ENCODE measurements around the gene GRN. TPM values are rescaled to one million over a fixed set of nuclear protein-coding genes. Genes with fewer than 3 reads are reported as not detected.
A peak's percentile ranks its signal among the peaks of the same experiment; 100 is the strongest.
"Not testable (repeated sequence)": the region's sequence is repeated elsewhere in the genome, so short reads cannot be mapped to it uniquely, and the experiment has no call there.

The GRN gene
- total RNA-seq, 3 donors from 2014 or later: 166 to 372 (median 252) TPM

DNA sequence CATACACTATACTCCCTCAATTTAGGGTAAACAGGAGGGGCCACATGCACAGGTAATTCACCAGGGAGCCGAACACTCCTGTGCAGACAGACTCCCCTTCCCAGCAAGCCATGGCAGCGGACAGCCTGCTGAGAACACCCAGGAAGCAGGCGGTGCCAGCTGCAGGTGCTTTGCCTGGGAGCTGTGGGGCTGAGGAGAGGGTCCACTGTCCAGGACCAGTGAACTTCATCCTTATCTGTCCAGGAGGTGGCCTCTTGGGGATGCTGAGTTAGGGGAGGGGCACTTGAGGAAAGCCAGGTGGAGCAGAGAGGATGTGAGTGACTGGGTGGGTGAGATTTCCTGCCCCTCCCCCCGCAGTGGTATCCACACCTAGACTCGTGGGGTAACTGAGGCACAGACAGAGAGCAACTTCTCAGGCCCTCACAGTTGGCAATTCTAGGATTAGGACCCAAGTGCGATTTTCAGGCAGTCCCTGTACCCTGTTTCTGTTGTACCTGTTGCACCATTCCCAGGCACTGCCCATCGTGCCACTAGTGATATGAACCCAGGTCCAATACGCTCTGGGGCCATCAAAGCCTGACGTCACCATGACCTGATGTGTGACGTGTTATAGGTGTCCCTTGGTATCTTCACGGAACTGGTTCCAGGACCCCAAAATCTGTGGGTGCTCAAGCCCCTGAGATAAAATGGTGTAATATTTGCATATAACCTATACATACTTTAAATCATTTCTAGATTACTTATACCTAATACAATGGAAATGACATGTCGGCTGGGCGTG lies 1.2 kb downstream of the GRN start:
- Histone ChIP-seq H3K27ac (peak overlapping the region in 1 of 2 donors; percentile 81), H3K27me3 (no peaks in the 10 kb centered on the region), H3K9me3 (no peaks in the 10 kb centered on the region), H3K36me3 (no peaks in the 10 kb centered on the region), H3K4me3 (peak overlapping the region; percentile 68 to 84 (median 77)), H3K4me1 (no peaks in the 10 kb centered on the region)
- DNase-seq (ENCODE audit: low spot score in 2 of 2): no peak
- TF ChIP-seq POLR2A (IDR thresholded peaks at IDR 0.05): no peak
- no peak for TF ChIP-seq POLR2AphosphoS5 (IDR thresholded peaks at IDR 0.05)
- TF ChIP-seq, protein P1, sequence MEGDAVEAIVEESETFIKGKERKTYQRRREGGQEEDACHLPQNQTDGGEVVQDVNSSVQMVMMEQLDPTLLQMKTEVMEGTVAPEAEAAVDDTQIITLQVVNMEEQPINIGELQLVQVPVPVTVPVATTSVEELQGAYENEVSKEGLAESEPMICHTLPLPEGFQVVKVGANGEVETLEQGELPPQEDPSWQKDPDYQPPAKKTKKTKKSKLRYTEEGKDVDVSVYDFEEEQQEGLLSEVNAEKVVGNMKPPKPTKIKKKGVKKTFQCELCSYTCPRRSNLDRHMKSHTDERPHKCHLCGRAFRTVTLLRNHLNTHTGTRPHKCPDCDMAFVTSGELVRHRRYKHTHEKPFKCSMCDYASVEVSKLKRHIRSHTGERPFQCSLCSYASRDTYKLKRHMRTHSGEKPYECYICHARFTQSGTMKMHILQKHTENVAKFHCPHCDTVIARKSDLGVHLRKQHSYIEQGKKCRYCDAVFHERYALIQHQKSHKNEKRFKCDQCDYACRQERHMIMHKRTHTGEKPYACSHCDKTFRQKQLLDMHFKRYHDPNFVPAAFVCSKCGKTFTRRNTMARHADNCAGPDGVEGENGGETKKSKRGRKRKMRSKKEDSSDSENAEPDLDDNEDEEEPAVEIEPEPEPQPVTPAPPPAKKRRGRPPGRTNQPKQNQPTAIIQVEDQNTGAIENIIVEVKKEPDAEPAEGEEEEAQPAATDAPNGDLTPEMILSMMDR (IDR thresholded peaks at IDR 0.05): no peak
- intact Hi-C loops (cut with DNase I; ENCODE audit: low total_unique reads): no loop called here

DNA sequence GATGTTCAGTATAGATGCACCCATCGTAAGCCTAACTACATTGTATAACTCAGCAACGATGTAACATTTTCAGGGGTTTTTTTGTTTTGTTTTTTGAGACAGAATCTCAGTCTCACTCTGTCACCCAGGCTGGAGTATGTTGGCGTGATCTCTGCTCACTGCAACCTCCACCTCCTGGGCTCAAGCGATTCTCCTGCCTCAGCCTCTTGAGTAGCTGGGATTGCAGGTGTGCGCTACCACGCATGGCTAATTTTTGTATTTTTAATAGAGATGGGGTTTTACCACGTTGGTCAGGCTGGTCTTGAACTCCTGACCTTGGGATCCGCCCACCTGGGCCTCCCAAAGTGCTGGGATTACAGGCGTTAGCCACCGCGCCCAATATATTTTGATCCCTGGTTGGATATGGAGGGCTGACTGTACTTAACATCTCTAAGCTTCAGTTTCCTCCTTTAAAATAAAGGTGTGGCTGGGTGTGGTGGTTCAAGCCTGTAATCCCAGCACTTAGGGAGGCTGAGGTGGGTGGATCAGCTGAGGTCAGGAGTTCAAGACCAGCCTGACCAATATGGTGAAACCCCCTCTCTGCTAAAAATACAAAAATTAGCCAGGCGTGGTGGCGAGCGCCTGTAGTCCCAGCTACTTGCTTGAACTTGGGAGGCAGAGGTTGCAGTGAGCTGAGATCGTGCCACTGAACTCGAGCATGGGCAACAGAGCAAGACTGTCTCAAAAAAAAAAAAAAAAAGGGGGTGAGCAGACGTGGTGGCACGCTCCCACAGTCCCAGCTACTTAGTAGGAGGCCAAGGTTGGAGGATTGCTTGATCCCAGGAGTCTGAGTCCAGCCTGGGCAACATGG lies 2.3 kb downstream of the GRN start:
- intact Hi-C loops (cut with DNase I; ENCODE audit: low total_unique reads); H3K4me3 ChIP-seq; H3K27ac ChIP-seq: not testable (repeated sequence)

DNA sequence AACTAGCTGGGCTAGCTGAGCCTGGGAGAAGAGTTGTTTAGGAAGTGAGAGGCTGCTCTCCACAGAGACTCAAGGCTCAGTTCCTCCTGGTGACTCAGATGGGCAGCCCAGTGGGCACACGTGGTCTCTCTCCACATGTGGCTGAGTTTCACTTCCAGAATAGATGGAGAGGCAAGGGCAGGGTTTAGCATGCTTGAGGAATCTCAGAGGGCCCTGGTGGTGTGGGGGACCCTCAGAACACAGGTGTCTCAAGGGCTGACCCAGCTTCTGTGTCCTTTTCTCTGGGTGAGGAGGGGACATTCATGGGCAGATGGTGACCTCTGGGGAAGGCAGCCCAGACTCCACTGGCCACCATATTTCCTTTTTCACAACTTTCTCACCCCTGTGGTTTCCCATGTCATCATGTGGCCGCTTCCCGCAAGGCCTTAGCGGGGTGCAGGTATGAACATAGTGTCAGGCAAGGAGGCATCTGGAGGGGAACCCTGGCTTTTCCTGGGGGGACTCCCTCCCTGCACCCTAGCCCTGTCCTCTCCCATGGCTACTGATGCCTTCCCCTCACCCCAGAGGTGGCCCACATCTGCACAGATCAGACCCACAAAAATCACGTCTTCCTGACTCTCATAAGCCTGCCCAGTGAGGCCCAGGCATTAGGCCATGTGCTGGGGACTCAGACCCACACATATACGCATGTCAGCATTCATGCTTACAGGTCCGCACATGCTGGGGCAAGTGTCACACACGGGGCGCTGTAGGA lies 3.3 kb downstream of the GRN start:
- Histone ChIP-seq H3K4me3 (no peak overlapping the region), H3K4me1 (no peaks in the 10 kb centered on the region), H3K27me3 (no peaks in the 10 kb centered on the region), H3K36me3 (peaks cover 8% of the 10 kb centered on the region), H3K27ac (peak overlapping the region in 1 of 2 donors; percentile 6), H3K9me3 (no peaks in the 10 kb centered on the region)
- TF ChIP-seq POLR2A (IDR thresholded peaks at IDR 0.05) (no peak), POLR2AphosphoS5 (IDR thresholded peaks at IDR 0.05) (no peak)
- TF ChIP-seq, protein P1 (IDR thresholded peaks at IDR 0.05): no peak
- intact Hi-C loops (cut with DNase I; ENCODE audit: low total_unique reads): no loop called here
- DNase-seq (ENCODE audit: low spot score in 2 of 2): no peak

More for the DNA sequence above, 2.3 kb downstream of the GRN start:
- DNase-seq (ENCODE audit: low spot score in 2 of 2); H3K4me1 ChIP-seq; H3K9me3 ChIP-seq; H3K36me3 ChIP-seq; H3K27me3 ChIP-seq: not testable (repeated sequence)

DNA sequence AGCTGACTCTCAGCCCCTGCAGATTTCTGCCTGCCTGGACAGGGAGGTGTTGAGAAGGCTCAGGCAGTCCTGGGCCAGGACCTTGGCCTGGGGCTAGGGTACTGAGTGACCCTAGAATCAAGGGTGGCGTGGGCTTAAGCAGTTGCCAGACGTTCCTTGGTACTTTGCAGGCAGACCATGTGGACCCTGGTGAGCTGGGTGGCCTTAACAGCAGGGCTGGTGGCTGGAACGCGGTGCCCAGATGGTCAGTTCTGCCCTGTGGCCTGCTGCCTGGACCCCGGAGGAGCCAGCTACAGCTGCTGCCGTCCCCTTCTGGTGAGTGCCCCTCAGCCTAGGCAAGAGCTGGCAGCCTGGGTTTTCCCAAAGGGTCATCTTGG lies 3.9 kb downstream of the GRN start:
- no peak for DNase-seq (ENCODE audit: low spot score in 2 of 2)
- no peak for TF ChIP-seq POLR2A (IDR thresholded peaks at IDR 0.05)
- TF ChIP-seq, protein P1 (IDR thresholded peaks at IDR 0.05): no peak
- no peak for TF ChIP-seq POLR2AphosphoS5 (IDR thresholded peaks at IDR 0.05)
- no peaks in the 10 kb centered on the region for H3K27me3 ChIP-seq
- H3K4me3 ChIP-seq: no peak overlapping the region
- no peak overlapping the region for H3K27ac ChIP-seq
- intact Hi-C loops (cut with DNase I; ENCODE audit: low total_unique reads): no loop called here
- H3K4me1 ChIP-seq: no peaks in the 10 kb centered on the region
- peaks cover 8% of the 10 kb centered on the region for H3K36me3 ChIP-seq
- H3K9me3 ChIP-seq: no peaks in the 10 kb centered on the region

DNA sequence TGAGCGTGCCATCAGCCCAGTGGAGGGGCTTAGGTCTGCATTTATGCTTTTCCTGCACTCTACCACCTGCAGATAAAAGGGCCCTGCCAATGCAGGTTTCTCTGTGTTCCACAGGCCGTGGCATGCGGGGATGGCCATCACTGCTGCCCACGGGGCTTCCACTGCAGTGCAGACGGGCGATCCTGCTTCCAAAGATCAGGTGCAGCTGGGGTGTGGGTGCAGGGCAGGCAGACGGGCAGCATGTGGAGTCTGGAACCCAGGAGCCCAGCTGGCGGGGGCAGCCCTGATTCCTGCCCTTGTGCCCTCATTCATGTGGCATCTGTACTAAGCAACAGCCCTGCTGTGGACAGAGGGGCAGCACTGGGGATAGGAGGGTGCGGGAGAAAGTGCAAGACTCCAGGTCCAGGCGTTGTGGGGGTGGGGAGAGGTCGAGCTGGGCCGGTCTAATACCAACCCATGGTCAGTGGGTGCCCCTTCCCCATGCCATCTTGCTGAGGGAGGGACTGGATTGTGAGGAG lies 4.5 kb downstream of the GRN start:
- Histone ChIP-seq H3K4me1 (no peaks in the 10 kb centered on the region), H3K36me3 (peaks cover 8% of the 10 kb centered on the region)
- intact Hi-C loops (cut with DNase I; ENCODE audit: low total_unique reads): loop anchor here (5.0 kb wide), 1 partner anchor 503 kb away; no protein-coding TSS in a partner anchor

More for the DNA sequence above, 4.5 kb downstream of the GRN start:
- Histone ChIP-seq H3K27me3 (no peaks in the 10 kb centered on the region), H3K4me3 (no peak overlapping the region), H3K27ac (no peak overlapping the region), H3K9me3 (no peaks in the 10 kb centered on the region)
- DNase-seq (ENCODE audit: low spot score in 2 of 2): no peak
- TF ChIP-seq POLR2A (IDR thresholded peaks at IDR 0.05) (no peak), POLR2AphosphoS5 (IDR thresholded peaks at IDR 0.05) (no peak)
- TF ChIP-seq, protein P1 (IDR thresholded peaks at IDR 0.05): no peak

Data from breast epithelium (tissue), 4 donors.